IMR-90 (cell line): ENCODE results near the gene TAX1BP1. TPM values are rescaled to one million over a fixed set of nuclear protein-coding genes. Genes with fewer than 3 reads are reported as not detected.

Source experiments
- ATAC-seq: fragments of 200-7000 bp; cut with Tn5 transposase; 2 replicates; pipeline ENCODE4 v1.9.1; 2020; ENCODE audit warnings: low read depth, mild to moderate bottlenecking, moderate library complexity
- BruUV-seq: library from RNA; stranded (reverse); fragments of 400-500 nt; replicated peaks from 2 replicates; lab custom pipeline; 2021; lab: Mats Ljungman, UMichigan
- CTCF ChIA-PET: fragments of 300-600 bp; formaldehyde crosslinking; extraction: SDS; loops from one replicate; lab custom pipeline; 2021; ENCODE audit warnings: antibody characterized with exemption; lab: Yijun Ruan, JAX
- POLR2A ChIA-PET: fragments of 300-600 bp; sonication (Branson Sonifier 250); formaldehyde crosslinking; loops from one replicate; lab custom pipeline; 2022; ENCODE audit warnings: antibody characterized with exemption; ENCODE audit not compliant: unreplicated experiment; lab: Charles Lee
- DNase-seq: peaks from one replicate; pipeline ENCODE4 v3.0.0; 2013
- H2AFZ ChIP-seq: replicated peaks from 2 replicates; pipeline ENCODE3; 2013; ENCODE audit warnings: low read length, mild to moderate bottlenecking; ENCODE audit not compliant: poor library complexity
- H2AK5ac ChIP-seq: 2 replicates; pipeline ENCODE4 v1.6.1; 2013; ENCODE audit warnings: low read depth, low read length, inconsistent platforms
- H2AK9ac ChIP-seq: replicated peaks from 2 replicates; pipeline ENCODE3; 2013; ENCODE audit warnings: mild to moderate bottlenecking, low read depth, low read length, moderate library complexity; ENCODE audit not compliant: poor library complexity
- H2BK120ac ChIP-seq: 2 replicates; pipeline ENCODE4 v1.6.1; 2013; ENCODE audit warnings: low read depth, low read length, inconsistent platforms
- H2BK15ac ChIP-seq: 3 replicates; pipeline ENCODE4 v1.6.1; 2013; ENCODE audit warnings: low read depth, low read length, inconsistent platforms
- H2BK20ac ChIP-seq: 2 replicates; pipeline ENCODE4 v1.6.1; 2013; ENCODE audit warnings: low read depth, mild to moderate bottlenecking, inconsistent platforms, low read length, moderate library complexity
- H2BK5ac ChIP-seq: 2 replicates; pipeline ENCODE4 v1.6.1; 2013; ENCODE audit warnings: mild to moderate bottlenecking, low read depth, low read length, inconsistent platforms; ENCODE audit not compliant: poor library complexity, severe bottlenecking
- H3K14ac ChIP-seq: replicated peaks from 2 replicates; pipeline ENCODE4 v1.6.1; 2013; ENCODE audit warnings: low read depth, low read length, inconsistent platforms
- H3K18ac ChIP-seq: 2 replicates; pipeline ENCODE4 v1.6.1; 2013; ENCODE audit warnings: low read depth, low read length, control low read depth
- H3K23ac ChIP-seq: 2 replicates; pipeline ENCODE4 v1.6.1; 2013; ENCODE audit warnings: low read depth, low read length, inconsistent platforms
- H3K27ac ChIP-seq: 2 replicates; pipeline ENCODE4 v1.5.1; 2013; ENCODE audit warnings: mild to moderate bottlenecking, control low read depth, low read length; ENCODE audit not compliant: insufficient read depth
- H3K27me3 ChIP-seq: 2 replicates; pipeline ENCODE4 v1.6.1; 2013; ENCODE audit warnings: low read length; ENCODE audit not compliant: control insufficient read depth, insufficient read depth
- H3K36me3 ChIP-seq: 2 replicates; pipeline ENCODE4 v1.6.1; 2013; ENCODE audit warnings: low read length, mixed read lengths; ENCODE audit not compliant: control insufficient read depth, insufficient read depth
- H3K4ac ChIP-seq: 2 replicates; pipeline ENCODE4 v1.6.1; 2013; ENCODE audit warnings: low read depth, low read length, inconsistent platforms
- H3K4me1 ChIP-seq: 2 replicates; pipeline ENCODE4 v1.6.1; 2013; ENCODE audit warnings: low read length, mixed read lengths; ENCODE audit not compliant: control insufficient read depth, insufficient read depth
- H3K4me2 ChIP-seq: 2 replicates; pipeline ENCODE4 v1.6.1; 2013; ENCODE audit warnings: low read depth, mild to moderate bottlenecking, control low read depth, low read length, moderate library complexity
- H3K4me3 ChIP-seq: 2 replicates; pipeline ENCODE4 v1.5.1; 2013; ENCODE audit warnings: low read depth, mild to moderate bottlenecking, control low read depth, low read length, moderate library complexity; ENCODE audit not compliant: insufficient read depth
- H3K56ac ChIP-seq: 2 replicates; pipeline ENCODE4 v1.6.1; 2013; ENCODE audit warnings: low read length, inconsistent platforms; ENCODE audit not compliant: insufficient read depth; ENCODE audit errors: extremely low read depth
- H3K79me1 ChIP-seq, 2 experiments: 2 replicates each; pipeline ENCODE4 v1.6.1; 2013; ENCODE audit warnings: low read length in 2 of 2, inconsistent platforms in 1 of 2, low read depth in 1 of 2
- H3K9ac ChIP-seq: 2 replicates; pipeline ENCODE4 v1.6.1; 2013; ENCODE audit warnings: low read depth, low read length, control low read depth
- H3K9me1 ChIP-seq: 2 replicates; pipeline ENCODE4 v1.6.1; 2013; ENCODE audit warnings: low read length, inconsistent platforms; ENCODE audit not compliant: insufficient read depth
- H3K9me3 ChIP-seq: 2 replicates; pipeline ENCODE4 v1.6.1; 2013; ENCODE audit warnings: low read length; ENCODE audit not compliant: control insufficient read depth, insufficient read depth
- H4K20me1 ChIP-seq: 2 replicates; pipeline ENCODE4 v1.6.1; 2013; ENCODE audit warnings: low read length, inconsistent platforms; ENCODE audit not compliant: insufficient read depth
- H4K5ac ChIP-seq: 2 replicates; pipeline ENCODE4 v1.6.1; 2013; ENCODE audit warnings: mild to moderate bottlenecking, low read depth, low read length, control low read depth
- H4K8ac ChIP-seq, 2 experiments: 2 replicates each; pipeline ENCODE4 v1.6.1; 2013; ENCODE audit warnings: low read depth in 2 of 2, low read length in 2 of 2, control low read depth in 1 of 2, inconsistent platforms in 1 of 2
- H4K91ac ChIP-seq: 2 replicates; pipeline ENCODE4 v1.6.1; 2013; ENCODE audit warnings: low read depth, low read length, inconsistent platforms; ENCODE audit not compliant: insufficient read depth
- CEBPB ChIP-seq: IDR thresholded peaks from 2 replicates; pipeline ENCODE4 v1.6.1; 2012; ENCODE audit warnings: low read depth, low read length, improper control_type of control experiment
- CHD1 ChIP-seq: IDR thresholded peaks from 2 replicates; pipeline ENCODE4 v1.6.1; 2012; ENCODE audit warnings: low read depth, low read length, improper control_type of control experiment
- CTCF ChIP-seq: conservative IDR thresholded peaks from 2 replicates; pipeline ENCODE4 v1.5.1; 2012; ENCODE audit warnings: mild to moderate bottlenecking, low read depth, low read length, improper control_type of control experiment
- FOS ChIP-seq: fragments of 150-350 bp; IDR thresholded peaks from 2 replicates; pipeline ENCODE4 v1.6.1; 2016; ENCODE audit warnings: low read depth, low read length
- MAFK ChIP-seq: IDR thresholded peaks from 2 replicates; pipeline ENCODE4 v1.6.1; 2012; ENCODE audit warnings: low read depth, low read length, improper control_type of control experiment
- MAZ ChIP-seq: IDR thresholded peaks from 2 replicates; pipeline ENCODE4 v1.6.1; 2012; ENCODE audit warnings: low read depth, mild to moderate bottlenecking, low read length, improper control_type of control experiment, moderate library complexity, borderline replicate concordance
- NFE2L2 ChIP-seq: fragments of 150-350 bp; IDR thresholded peaks from 2 replicates; pipeline ENCODE4 v1.6.1; 2016; ENCODE audit warnings: low read depth, mild to moderate bottlenecking, low read length
- POLR2A ChIP-seq: IDR thresholded peaks from 2 replicates; pipeline ENCODE4 v1.6.1; 2012; ENCODE audit warnings: mild to moderate bottlenecking, low read depth, low read length
- RFX5 ChIP-seq: IDR thresholded peaks from 2 replicates; pipeline ENCODE4 v1.8.0; 2012; ENCODE audit warnings: low read depth, mild to moderate bottlenecking, low read length, moderate library complexity
- WGBS, 2 experiments: methylation state at CpG; one replicate each; pipeline versions ENCODE4 v1.1.5 to v1.1.7; 2013; ENCODE audit warnings: missing lambda C conversion rate in 2 of 2; ENCODE audit not compliant: insufficient read length in 1 of 2; ENCODE audit errors: extremely low coverage in 2 of 2; 5-methylcytosine and 5-hydroxymethylcytosine counted together
- dilution Hi-C: fragments of 300-500 bp; cut with HindIII; formaldehyde crosslinking; loops from one replicate; pipeline ENCODE4 v1.14.3; 2018; ENCODE audit warnings: low sequenced_read_pairs; ENCODE audit not compliant: unreplicated experiment
- in situ Hi-C: fragments of 300-500 bp; cut with MboI; formaldehyde crosslinking; loops from 3 replicates; pipeline ENCODE4 v1.14.3; 2019; ENCODE audit warnings: low sequenced_read_pairs, inconsistent platforms, mixed read lengths
- intact Hi-C: fragments of 100-400 bp; cut with micrococcal nuclease; formaldehyde crosslinking; loops from 2 replicates; pipeline ENCODE4 v1.10.0; 2022
- polyA plus RNA-seq, 3 experiments: library from polyadenylated mRNA; depleted of rRNA; stranded (reverse); fragments of >200 nt; gene quantifications; 2 replicates each; pipeline ENCODE4 v1.2.3, GENCODE V29; 2012; ENCODE audit warnings: low replicate concordance in 1 of 3
- total RNA-seq: library from RNA; depleted of rRNA; stranded (reverse); fragments of >200 nt; gene quantifications from 2 replicates; pipeline ENCODE4 v1.2.3, GENCODE V29; 2012

Gene TAX1BP1
- total and polyA plus RNA-seq, 2 of the 4 experiments (the other 2 are of a cell fraction): 49.0 to 52.7 TPM

- ChIA-PET CTCF (no interaction called here), POLR2A (no interaction called here)
- Histone ChIP-seq H3K4ac (no peak overlapping the region), H4K5ac (no peak overlapping the region), H3K79me1 (peaks cover 22 to 30% of the 10 kb centered on the region in 2 experiments), H2BK20ac (no peak overlapping the region), H2AFZ (no peak overlapping the region), H3K23ac (no peak overlapping the region; the same call in 1 of the 2 replicates), H4K91ac (no peak overlapping the region), H2AK9ac (no peak overlapping the region), H3K9me3 (no peaks in the 10 kb centered on the region), H3K27me3 (no peaks in the 10 kb centered on the region), H3K27ac (no peak overlapping the region), H3K14ac (no peak overlapping the region), H3K56ac (no peak overlapping the region), H2BK5ac (no peak overlapping the region), H3K4me1 (0 out of 2 replicates have a peak, but pooled peaks cover 2% of the 10 kb centered on the region), H3K4me3 (no peak overlapping the region), H2AK5ac (no peak overlapping the region), H4K8ac (no peak overlapping the region), H3K36me3 (peaks cover 8% of the 10 kb centered on the region), H3K9ac (no peak overlapping the region), H2BK120ac (no peak overlapping the region), H3K9me1 (0 out of 2 replicates have a peak, but pooled peaks cover 4% of the 10 kb centered on the region), H3K18ac (no peak overlapping the region), H4K20me1 (no peaks in the 10 kb centered on the region; the same call in 1 of the 2 replicates), H3K4me2 (no peak overlapping the region), H2BK15ac (no peak overlapping the region)
- dilution Hi-C loops: no loop called here
- ATAC-seq (no peak), DNase-seq (no peak)
- intact Hi-C loops: no loop called here
- whole genome bisulfite sequencing, 2 experiments: no CpG with 5 or more reads among the region's 1 CpG
- no TSS peak for BruUV-seq
- no peak for TF ChIP-seq MAZ
- TF ChIP-seq POLR2A: no peak
- no peak for TF ChIP-seq RFX5
- no peak for TF ChIP-seq NFE2L2
- TF ChIP-seq CEBPB: no peak
- no peak for TF ChIP-seq FOS
- no peak for TF ChIP-seq CTCF
- no peak for TF ChIP-seq CHD1
- no peak for TF ChIP-seq MAFK
- in situ Hi-C loops: no loop called here
These were observed 13.9 kb downstream of the TAX1BP1 start for GRCh38 chr7:27753863-27754262.
